ENCODE results near the gene C9orf50.
A peak's percentile ranks its signal among the peaks of the same experiment; 100 is the strongest.

Gene C9orf50

DNA sequence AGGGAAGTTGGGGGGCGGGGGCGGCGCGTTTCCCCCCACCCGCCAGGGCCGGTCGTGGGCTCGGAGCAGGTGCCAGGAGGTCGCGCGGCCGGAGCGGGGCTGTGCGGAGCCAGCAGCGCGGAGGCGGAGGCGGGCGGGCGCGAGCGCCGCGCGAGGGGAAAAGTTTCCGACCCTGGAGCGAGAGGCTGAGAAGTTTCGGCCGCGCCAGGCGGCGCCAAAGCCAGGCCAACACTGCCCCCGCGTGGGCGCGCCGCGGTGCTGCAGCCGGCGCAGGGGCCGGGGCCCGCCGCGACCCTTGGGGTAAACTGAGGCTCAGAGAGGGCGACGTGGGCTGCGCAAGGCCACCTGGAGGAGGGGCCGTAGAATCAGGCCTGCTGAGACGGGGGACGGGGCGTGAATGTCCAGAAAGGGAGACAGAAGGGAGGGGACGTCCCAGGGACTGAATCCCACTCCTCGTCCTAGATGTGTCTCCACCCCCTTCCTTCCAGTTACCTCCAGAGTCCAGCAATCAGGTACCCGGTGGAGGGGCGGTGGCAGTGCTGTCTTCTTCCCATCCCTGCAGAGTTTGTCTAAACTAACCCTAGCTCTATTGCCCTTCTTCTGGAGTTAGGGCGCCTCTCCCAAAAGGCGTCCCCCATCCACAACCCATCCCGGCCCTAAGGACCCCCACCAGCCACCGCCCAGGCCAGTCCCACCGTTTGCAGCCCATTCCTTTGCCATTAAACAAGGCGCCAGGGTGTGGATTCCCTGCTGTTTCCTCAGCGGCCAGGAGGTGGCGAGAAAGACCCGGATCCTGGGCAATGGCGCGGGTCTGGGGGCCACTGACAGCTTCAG is 10.2 kb downstream of the C9orf50 start (continued):
- TF ChIP-seq, protein P1, sequence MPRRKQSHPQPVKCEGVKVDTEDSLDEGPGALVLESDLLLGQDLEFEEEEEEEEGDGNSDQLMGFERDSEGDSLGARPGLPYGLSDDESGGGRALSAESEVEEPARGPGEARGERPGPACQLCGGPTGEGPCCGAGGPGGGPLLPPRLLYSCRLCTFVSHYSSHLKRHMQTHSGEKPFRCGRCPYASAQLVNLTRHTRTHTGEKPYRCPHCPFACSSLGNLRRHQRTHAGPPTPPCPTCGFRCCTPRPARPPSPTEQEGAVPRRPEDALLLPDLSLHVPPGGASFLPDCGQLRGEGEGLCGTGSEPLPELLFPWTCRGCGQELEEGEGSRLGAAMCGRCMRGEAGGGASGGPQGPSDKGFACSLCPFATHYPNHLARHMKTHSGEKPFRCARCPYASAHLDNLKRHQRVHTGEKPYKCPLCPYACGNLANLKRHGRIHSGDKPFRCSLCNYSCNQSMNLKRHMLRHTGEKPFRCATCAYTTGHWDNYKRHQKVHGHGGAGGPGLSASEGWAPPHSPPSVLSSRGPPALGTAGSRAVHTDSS (tag by site-specific recombination; IDR thresholded peaks at IDR 0.05): peak; percentile 38; the same call in 1 of the 2 replicates
- TF ChIP-seq, protein P2, sequence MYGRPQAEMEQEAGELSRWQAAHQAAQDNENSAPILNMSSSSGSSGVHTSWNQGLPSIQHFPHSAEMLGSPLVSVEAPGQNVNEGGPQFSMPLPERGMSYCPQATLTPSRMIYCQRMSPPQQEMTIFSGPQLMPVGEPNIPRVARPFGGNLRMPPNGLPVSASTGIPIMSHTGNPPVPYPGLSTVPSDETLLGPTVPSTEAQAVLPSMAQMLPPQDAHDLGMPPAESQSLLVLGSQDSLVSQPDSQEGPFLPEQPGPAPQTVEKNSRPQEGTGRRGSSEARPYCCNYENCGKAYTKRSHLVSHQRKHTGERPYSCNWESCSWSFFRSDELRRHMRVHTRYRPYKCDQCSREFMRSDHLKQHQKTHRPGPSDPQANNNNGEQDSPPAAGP (tag by site-specific recombination; IDR thresholded peaks at IDR 0.05): 0 out of 2 replicates have a peak, but pooled peaks have one; percentile 29
- TF ChIP-seq ZNF473 (tag by site-specific recombination; IDR thresholded peaks at IDR 0.05) (no peak), SCRT2 (tag by site-specific recombination; IDR thresholded peaks at IDR 0.05) (no peak), ZBTB48 (tag by site-specific recombination; IDR thresholded peaks at IDR 0.05) (peak; percentile 65), HOXC10 (CRISPR knock-in tag; IDR thresholded peaks at IDR 0.05) (no peak), ZNF335 (tag by site-specific recombination; conservative IDR thresholded peaks at IDR 0.05) (peak; percentile 87), ZNF2 (tag by site-specific recombination; IDR thresholded peaks at IDR 0.05) (no peak), ZNF747 (tag by site-specific recombination; IDR thresholded peaks at IDR 0.05) (no peak), ZNF548 (tag by site-specific recombination; IDR thresholded peaks at IDR 0.05) (no peak), ZNF791 (tag by site-specific recombination; IDR thresholded peaks at IDR 0.05) (no peak), ZNF146 (tag by site-specific recombination; IDR thresholded peaks at IDR 0.05) (no peak), SP7 (tag by site-specific recombination; IDR thresholded peaks at IDR 0.05) (peak; percentile 26), ZNF76 (tag by site-specific recombination; IDR thresholded peaks at IDR 0.05; ENCODE audit: borderline replicate concordance, low read depth) (no peak), ZNF555 (tag by site-specific recombination; conservative IDR thresholded peaks at IDR 0.05) (no peak)
- TF ChIP-seq, protein P3, sequence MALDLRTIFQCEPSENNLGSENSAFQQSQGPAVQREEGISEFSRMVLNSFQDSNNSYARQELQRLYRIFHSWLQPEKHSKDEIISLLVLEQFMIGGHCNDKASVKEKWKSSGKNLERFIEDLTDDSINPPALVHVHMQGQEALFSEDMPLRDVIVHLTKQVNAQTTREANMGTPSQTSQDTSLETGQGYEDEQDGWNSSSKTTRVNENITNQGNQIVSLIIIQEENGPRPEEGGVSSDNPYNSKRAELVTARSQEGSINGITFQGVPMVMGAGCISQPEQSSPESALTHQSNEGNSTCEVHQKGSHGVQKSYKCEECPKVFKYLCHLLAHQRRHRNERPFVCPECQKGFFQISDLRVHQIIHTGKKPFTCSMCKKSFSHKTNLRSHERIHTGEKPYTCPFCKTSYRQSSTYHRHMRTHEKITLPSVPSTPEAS (tag by site-specific recombination; IDR thresholded peaks at IDR 0.05): no peak

DNA sequence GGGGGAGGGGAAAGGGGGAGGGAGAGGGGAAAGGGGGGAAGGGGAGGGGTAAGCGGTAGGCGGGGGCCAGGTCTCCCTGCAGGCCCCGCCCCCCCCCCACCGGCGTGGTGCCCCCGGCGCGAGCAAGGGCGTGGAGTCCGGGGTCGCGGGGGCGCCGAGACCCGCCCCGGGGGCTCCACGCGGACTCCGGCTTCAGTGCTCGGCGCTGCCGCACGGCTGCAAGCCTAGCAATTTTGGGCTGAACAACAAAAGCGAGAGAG is 10.8 kb downstream of the C9orf50 start:
- ChIA-PET POLR2A (no interaction called here), CTCF (no interaction called here)
- Histone ChIP-seq H3K27ac (ENCODE audit: extremely low read depth, low read depth, low read length) (peak overlapping the region; percentile 49; the same call in 1 of the 2 replicates), H3K4me3 (ENCODE audit: low read depth, low read length) (peak overlapping the region; percentile 44), H3K9me3 (ENCODE audit: control insufficient read depth, insufficient read depth, low read depth, low read length) (no peaks in the 10 kb centered on the region), H3K36me3 (ENCODE audit: control insufficient read depth in 2 of 2, insufficient read depth in 1 of 2, low read length in 2 of 2) (no peaks in the 10 kb centered on the region), H3K4me1 (ENCODE audit: control insufficient read depth, insufficient read depth, low read length) (no peaks in the 10 kb centered on the region; the same call in 1 of the 2 replicates)
- no peak for TF ChIP-seq ZNF157 (tag by site-specific recombination; IDR thresholded peaks at IDR 0.05)
- no peak for TF ChIP-seq IKZF3 (tag by site-specific recombination; IDR thresholded peaks at IDR 0.05)
- TF ChIP-seq ZNF664 (tag by site-specific recombination; IDR thresholded peaks at IDR 0.05): no peak
- no peak for TF ChIP-seq ZNF138 (tag by site-specific recombination; IDR thresholded peaks at IDR 0.05; ENCODE audit: borderline replicate concordance)
- no peak for TF ChIP-seq REPIN1 (tag by site-specific recombination; IDR thresholded peaks at IDR 0.05; ENCODE audit: low read depth)
